Measurements from ENCODE around the gene C5AR1.
A peak's percentile ranks its signal among the peaks of the same experiment; 100 is the strongest.
"Not testable (repeated sequence)": the region's sequence is repeated elsewhere in the genome, so short reads cannot be mapped to it uniquely, and the experiment has no call there.

C5AR1 gene

GRCh38 chr19:47274891-47275761 lies 34.5 kb upstream of the C5AR1 start:
- TF ChIP-seq GATA1 (IDR thresholded peaks at IDR 0.05; ENCODE audit: low read depth, low read length): no peak
- no peak for TF ChIP-seq POLR2A (IDR thresholded peaks at IDR 0.05; ENCODE audit: low read length)
- peak in 1 of 2 experiments; percentile 43 for DNase-seq

GRCh38 chr19:47275791-47276461 lies 33.7 kb upstream of the C5AR1 start:
- DNase-seq: no peak
- TF ChIP-seq POLR2A (IDR thresholded peaks at IDR 0.05; ENCODE audit: low read length) (no peak), GATA1 (IDR thresholded peaks at IDR 0.05; ENCODE audit: low read depth, low read length) (no peak)

- not testable (repeated sequence) for DNase-seq
These were observed 33.1 kb upstream of the C5AR1 start for GRCh38 chr19:47276513-47276912.

- peak; percentile 56 to 75 for DNase-seq
- no peak for TF ChIP-seq GATA1 (IDR thresholded peaks at IDR 0.05; ENCODE audit: low read depth, low read length)
- TF ChIP-seq POLR2A (IDR thresholded peaks at IDR 0.05; ENCODE audit: low read length): no peak
These were observed 29.4 kb upstream of the C5AR1 start for GRCh38 chr19:47280183-47280797.

GRCh38 chr19:47283405-47284059 lies 26.1 kb upstream of the C5AR1 start:
- DNase-seq: no peak
- no peak for TF ChIP-seq POLR2A (IDR thresholded peaks at IDR 0.05; ENCODE audit: low read length)
- TF ChIP-seq GATA1 (IDR thresholded peaks at IDR 0.05; ENCODE audit: low read depth, low read length): no peak

DNA sequence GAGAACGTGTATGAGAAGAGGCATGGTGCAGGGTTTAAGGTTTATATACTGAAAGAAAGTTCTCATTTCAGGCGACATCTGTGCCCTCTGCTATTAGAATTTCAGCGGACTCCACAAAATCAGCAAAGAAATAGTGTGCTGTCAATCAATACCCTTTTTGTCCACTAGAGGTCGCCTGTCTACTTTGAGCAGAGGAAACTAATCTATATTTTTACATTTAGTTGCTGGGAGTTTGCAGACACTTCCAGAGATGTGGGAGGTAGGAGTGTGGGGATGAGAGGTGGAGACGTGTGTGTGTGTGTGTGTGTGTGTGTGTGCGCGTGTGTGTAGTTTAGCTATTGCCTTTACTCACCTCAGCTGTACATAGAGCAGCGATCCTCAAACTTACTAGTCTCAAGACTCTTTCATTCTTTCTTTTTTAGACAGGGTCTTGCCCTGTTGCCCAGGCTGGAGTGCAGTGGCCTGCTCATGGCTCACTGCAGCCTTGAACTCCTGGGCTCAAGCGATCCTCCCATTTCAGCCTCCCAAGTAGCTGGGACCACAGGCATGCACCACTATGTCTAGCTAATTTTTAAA lies 25.2 kb upstream of the C5AR1 start:
- DNase-seq: peak; percentile 68 to 85
- TF ChIP-seq GATA1 (IDR thresholded peaks at IDR 0.05; ENCODE audit: low read depth, low read length): no peak
- no peak for TF ChIP-seq POLR2A (IDR thresholded peaks at IDR 0.05; ENCODE audit: low read length)

DNA sequence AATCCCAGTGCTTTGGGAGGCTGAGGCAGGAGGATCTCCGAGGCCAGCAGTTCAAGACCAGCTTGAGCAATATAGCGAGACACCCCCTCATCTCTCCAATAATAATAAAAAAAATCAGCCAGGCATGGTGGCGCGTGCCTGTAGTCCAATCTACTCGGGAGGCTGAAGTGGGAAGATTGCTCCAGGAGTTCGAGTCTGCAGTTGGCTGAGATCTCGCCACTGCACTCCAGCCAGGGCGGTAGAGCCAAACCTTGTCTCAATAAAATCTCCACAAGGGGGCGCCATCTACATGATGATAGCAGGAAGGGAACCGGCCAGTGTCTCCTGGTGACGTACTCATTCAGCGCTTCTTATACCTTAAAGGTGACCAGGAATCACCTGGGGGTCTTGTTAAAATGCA lies 13.6 kb upstream of the C5AR1 start:
- TF ChIP-seq POLR2A (IDR thresholded peaks at IDR 0.05; ENCODE audit: low read length) (no peak), GATA1 (IDR thresholded peaks at IDR 0.05; ENCODE audit: low read depth, low read length) (no peak)
- peak; percentile 81 to 92 for DNase-seq

- DNase-seq: not testable (repeated sequence)
These were observed 8.8 kb upstream of the C5AR1 start for GRCh38 chr19:47300867-47301266.

- no peak for TF ChIP-seq GATA1 (IDR thresholded peaks at IDR 0.05; ENCODE audit: low read depth, low read length)
- TF ChIP-seq POLR2A (IDR thresholded peaks at IDR 0.05; ENCODE audit: low read length): no peak
- no peak for DNase-seq
These were observed 7.4 kb upstream of the C5AR1 start for GRCh38 chr19:47302249-47302648.

DNA sequence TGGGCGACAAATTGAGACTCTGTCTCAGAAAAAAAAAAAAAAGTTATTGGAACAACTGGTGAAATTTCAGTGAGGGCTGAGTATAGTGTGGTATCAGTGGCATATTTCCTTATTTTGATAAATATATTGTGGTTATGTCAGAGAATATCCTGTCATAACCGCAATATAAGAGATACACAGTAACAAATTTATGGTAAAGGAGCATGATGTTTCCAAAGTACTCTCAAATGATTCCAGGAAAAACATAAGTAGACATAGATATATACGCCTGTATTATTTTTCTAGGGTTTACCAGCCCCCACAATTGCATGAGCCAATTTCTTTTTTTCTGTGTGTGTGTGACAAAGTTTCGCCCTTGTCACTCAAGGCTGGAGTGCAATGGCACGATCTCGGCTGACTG lies 5.7 kb upstream of the C5AR1 start:
- TF ChIP-seq POLR2A (IDR thresholded peaks at IDR 0.05; ENCODE audit: low read length): no peak
- TF ChIP-seq GATA1 (IDR thresholded peaks at IDR 0.05; ENCODE audit: low read depth, low read length): no peak

GRCh38 chr19:47305309-47305751 lies 4.3 kb upstream of the C5AR1 start:
- TF ChIP-seq POLR2A (IDR thresholded peaks at IDR 0.05; ENCODE audit: low read length) (no peak), GATA1 (IDR thresholded peaks at IDR 0.05; ENCODE audit: low read depth, low read length) (no peak)
- peak; percentile 53 to 83 for DNase-seq

More for the DNA sequence above, 5.7 kb upstream of the C5AR1 start:
- DNase-seq: no peak

DNA sequence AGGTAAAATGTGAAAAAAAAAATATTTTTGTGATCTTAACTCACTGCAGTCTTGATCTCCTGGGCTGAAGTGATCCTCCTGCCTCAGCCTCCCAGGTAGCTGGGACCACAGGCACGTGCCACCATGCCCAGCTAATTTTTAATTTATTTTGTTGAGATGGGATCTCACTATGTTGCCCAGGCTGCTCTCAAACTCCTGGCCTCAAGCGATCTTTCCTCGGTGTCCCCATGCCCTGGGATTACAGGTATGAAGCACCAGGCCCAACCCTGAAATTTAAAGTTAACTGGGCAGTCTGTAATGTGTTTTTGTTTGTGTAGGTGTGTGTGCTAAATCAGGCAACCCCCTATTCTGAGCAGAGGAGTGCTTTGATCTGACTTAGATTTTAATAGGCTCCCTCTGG lies 3.4 kb upstream of the C5AR1 start:
- DNase-seq: no peak
- TF ChIP-seq GATA1 (IDR thresholded peaks at IDR 0.05; ENCODE audit: low read depth, low read length): no peak
- TF ChIP-seq POLR2A (IDR thresholded peaks at IDR 0.05; ENCODE audit: low read length): no peak

DNA sequence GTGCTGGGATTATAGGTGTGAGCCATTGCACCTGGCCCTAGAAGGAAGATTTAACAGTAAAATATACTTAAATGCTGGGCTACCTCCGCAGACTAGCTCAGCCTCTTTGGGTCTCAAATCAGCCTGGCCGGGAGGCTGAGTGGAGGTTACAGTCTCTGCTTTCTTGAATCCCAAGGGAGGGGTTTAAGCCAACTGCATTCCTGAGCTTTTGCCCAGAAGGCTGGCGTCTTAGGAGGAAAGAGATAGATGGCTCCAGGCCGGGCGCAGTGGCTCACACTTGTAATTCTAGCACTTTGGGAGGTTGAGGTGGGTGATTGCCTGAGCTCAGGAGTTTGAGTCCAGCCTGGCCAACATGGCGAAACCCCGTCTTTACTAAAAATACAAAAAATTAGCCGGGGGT lies 623 bp upstream of the C5AR1 start:
- no peak for DNase-seq
- TF ChIP-seq GATA1 (IDR thresholded peaks at IDR 0.05; ENCODE audit: low read depth, low read length) (no peak), POLR2A (IDR thresholded peaks at IDR 0.05; ENCODE audit: low read length) (no peak)

DNA sequence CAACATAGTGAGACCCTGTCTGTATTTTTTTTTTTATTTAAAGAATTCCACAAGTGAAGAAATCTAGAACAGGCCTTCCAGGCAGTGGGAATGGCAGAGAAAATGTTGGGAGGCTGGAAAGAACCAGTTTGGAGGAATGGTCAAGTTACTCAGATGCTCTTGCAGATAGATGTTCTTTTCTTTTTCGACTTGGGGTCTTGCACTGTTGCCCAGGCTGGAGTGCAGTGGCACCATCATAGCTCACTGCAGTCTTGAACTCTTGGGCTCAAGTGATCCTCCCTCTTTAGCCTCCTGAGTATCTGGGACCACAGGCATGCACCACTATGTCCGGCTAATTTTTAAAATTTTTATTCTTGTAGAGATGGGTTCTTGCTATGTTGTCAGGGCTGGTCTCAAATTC lies 662 bp downstream of the C5AR1 start:
- TF ChIP-seq GATA1 (IDR thresholded peaks at IDR 0.05; ENCODE audit: low read depth, low read length) (no peak), POLR2A (IDR thresholded peaks at IDR 0.05; ENCODE audit: low read length) (no peak)
- DNase-seq: no peak

All from erythroblast (primary cell).